IPS-NIHi7 (cell line): ENCODE results near the gene MYMX.

ENCODE experiments used
- DNase-seq: peaks from one replicate; pipeline ENCODE4 v3.0.0; 2012; ENCODE audit warnings: mixed read lengths; ENCODE audit errors: extremely low spot score

MYMX gene

DNA sequence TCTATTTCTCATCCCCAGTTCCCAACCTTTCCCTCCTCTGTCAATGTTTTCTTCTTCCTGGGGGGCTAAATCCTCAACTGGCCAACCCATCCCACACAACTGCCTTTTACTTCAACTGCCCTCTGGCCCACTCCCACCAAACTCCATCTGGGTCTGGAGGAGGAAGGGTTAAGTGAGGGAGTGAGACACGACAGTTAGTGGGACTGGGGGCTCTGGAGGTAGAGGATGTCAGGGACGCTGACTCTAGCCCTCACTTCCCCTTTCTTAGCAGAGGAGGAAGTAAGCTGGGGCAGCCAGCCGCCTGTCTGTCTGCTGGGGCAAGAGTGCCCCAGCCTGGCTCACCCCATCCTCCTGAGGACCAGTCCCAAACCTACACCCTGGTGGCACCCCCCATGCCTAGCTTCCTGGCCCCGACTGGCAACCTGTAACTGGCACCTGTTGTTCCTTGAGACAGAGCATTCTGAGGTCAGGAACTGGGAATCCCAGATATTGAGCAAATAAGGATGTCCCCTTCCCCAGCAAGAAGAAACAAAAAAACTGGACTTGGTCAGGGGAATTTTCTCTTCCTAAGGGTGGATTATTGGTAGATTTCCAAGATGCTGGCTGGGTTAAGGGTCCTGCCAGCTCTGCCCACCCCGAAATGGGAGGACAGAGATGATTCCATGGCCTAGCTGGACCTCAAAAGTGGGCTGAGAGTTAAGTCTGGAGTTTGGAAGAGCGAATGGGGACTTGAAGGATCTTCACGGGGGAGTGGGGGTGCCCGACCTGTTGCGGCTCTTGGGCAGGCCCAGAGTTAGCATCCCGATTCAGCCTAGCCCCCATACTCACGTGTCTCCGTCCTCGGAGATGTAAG is 47.7 kb downstream of the MYMX start:
- DNase-seq = no peak

DNA sequence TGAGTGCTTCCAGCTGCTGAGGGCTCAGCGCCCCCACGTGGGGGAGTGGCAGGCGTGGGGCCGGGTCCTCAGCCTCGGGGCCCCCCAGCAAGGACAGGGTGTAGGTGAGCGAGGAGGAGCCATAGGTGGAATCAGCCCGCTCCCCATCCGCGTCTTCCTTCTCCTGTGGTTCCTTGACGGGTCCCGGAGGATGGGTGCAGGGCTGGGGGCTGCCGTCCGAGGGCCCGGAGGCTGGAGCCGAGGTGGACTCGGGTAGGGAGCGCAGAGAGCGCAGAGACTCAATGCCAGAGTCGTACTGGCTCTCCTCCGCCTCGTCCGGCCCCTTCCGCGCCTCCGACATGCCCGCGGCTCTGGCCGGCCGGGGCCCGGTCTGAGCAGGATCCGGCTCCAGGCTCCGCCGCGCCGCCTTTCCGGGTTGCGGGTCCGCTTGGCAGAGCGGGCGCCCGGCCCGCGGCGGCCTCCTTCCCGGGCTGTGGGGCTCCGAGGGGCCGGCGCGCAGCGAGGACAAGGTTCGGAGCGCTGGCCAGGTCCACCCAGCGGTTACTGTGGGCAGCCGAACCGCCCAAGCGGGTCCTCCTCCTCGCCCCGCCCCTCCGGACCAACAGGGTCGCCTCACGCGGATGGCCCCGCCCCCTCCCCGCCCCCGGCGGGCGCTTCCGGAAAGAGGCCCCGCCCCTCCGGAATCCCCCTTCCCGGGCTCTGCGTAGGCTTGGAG is 48.4 kb downstream of the MYMX start, which contains the start of gene NFKBIE:
Gene NFKBIE (minus strand): TSS at position 545 of the 715 bp plus-strand sequence. CDS start 205 bp downstream, at position 340.
- peak; percentile 96 for DNase-seq

DNA sequence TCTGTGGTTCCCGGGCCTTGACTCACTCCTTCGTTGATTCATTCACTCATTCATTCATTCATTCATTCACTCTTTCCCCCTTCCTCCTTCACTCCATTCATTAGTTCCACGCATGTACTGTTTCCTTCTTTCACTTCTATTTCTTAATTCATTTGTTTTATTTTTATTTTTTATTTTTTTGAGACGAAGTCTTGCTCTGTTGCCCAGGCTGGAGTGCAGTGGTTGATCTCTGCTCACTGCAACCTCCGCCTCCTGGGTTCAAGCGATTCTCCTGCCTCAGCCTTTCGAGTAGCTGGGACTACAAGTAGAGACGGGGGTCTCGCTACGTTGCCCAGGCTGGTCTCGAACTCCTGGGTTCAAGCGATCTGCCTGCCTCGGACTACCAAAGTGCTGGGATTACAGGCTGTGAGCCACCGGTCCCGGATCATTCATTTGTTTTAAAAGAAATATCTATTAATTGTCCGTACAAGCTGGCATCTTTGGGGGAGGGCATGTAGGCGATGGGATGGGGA is 49.1 kb downstream of the MYMX start:
- DNase-seq = no peak

DNA sequence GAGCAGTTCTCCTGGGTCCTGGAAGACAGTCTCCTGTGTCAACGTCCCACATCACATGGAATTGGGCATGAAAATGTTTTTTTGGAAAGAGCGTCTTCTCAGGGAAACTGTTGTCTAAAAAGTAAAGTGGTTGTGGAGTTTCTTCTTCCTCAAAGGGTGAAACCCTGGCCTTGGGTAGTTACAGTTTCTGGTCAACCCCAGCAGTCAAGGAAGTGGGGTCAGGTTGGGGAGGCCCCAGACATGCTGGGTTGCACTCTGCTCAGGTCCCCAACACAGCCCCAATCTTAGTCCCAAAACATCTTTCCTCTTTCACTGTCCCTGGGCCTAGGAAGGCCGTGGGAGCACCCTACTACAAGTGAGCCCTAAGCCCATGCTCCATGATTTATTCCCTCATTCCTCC is 49.6 kb downstream of the MYMX start:
- DNase-seq = no peak

DNA sequence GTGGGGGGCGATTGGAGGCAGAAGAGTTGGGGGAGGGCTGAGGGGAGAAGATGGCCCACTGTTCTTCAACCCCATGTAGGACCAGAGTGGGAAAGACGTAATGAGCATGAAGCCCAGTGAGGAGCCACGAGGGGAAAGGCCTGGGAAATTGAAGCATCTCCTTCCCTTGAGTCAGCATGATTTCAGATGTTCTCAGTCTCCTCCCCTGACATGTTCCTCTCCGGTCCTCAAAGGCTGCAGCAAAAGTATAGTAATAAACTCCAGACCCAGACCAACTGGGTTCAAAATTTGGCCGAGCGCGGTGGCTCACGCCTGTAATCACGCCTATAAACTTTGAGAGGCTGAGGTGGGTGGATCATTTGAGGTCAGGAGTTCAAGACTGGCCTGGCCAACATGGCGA is 50.5 kb downstream of the MYMX start:
- no peak for DNase-seq
